ENCODE data around the gene TSPEAR.

The TSPEAR gene

GRCh38 chr21:44734026-44734745, 22.8 kb upstream of the TSPEAR start:
- H3K4me1 Mint-ChIP-seq (ENCODE audit: low read depth): no peaks in the 10 kb centered on the region
- H3K27ac Mint-ChIP-seq: no peak overlapping the region
- no peak overlapping the region for H3K4me3 Mint-ChIP-seq
- no peaks in the 10 kb centered on the region for H3K9me3 Mint-ChIP-seq
- no peaks in the 10 kb centered on the region for H3K36me3 Mint-ChIP-seq (ENCODE audit: low read depth)
- H3K27me3 Mint-ChIP-seq (ENCODE audit: low read depth): peaks cover 5% of the 10 kb centered on the region
- no peak for DNase-seq (ENCODE audit: low spot score)

- no peak for DNase-seq (ENCODE audit: low spot score)
- H3K4me1 Mint-ChIP-seq (ENCODE audit: low read depth): no peaks in the 10 kb centered on the region
- H3K4me3 Mint-ChIP-seq: no peak overlapping the region
- H3K27me3 Mint-ChIP-seq (ENCODE audit: low read depth): peaks cover 4% of the 10 kb centered on the region
- H3K27ac Mint-ChIP-seq: no peak overlapping the region
- H3K9me3 Mint-ChIP-seq: no peaks in the 10 kb centered on the region
- H3K36me3 Mint-ChIP-seq (ENCODE audit: low read depth): no peaks in the 10 kb centered on the region
Observed at GRCh38 chr21:44732956-44733355, 21.6 kb upstream of the TSPEAR start.

- Mint-ChIP-seq H3K36me3 (ENCODE audit: low read depth) (no peaks in the 10 kb centered on the region), H3K4me1 (ENCODE audit: low read depth) (no peaks in the 10 kb centered on the region), H3K4me3 (no peak overlapping the region), H3K27ac (no peak overlapping the region), H3K9me3 (no peaks in the 10 kb centered on the region), H3K27me3 (ENCODE audit: low read depth) (peaks cover 2% of the 10 kb centered on the region)
- no peak for DNase-seq (ENCODE audit: low spot score)
Observed at GRCh38 chr21:44732263-44732662, 20.9 kb upstream of the TSPEAR start.

GRCh38 chr21:44730951-44731579, 19.7 kb upstream of the TSPEAR start:
- H3K4me3 Mint-ChIP-seq: no peak overlapping the region
- H3K9me3 Mint-ChIP-seq: no peaks in the 10 kb centered on the region
- no peaks in the 10 kb centered on the region for H3K4me1 Mint-ChIP-seq (ENCODE audit: low read depth)
- H3K27ac Mint-ChIP-seq: no peak overlapping the region
- H3K27me3 Mint-ChIP-seq (ENCODE audit: low read depth): peaks cover 2% of the 10 kb centered on the region
- DNase-seq (ENCODE audit: low spot score): no peak
- H3K36me3 Mint-ChIP-seq (ENCODE audit: low read depth): no peaks in the 10 kb centered on the region

GRCh38 chr21:44730028-44730395, 18.6 kb upstream of the TSPEAR start:
- DNase-seq (ENCODE audit: low spot score): no peak
- H3K27me3 Mint-ChIP-seq (ENCODE audit: low read depth): peaks cover 8% of the 10 kb centered on the region
- no peaks in the 10 kb centered on the region for H3K9me3 Mint-ChIP-seq
- H3K36me3 Mint-ChIP-seq (ENCODE audit: low read depth): no peaks in the 10 kb centered on the region
- no peaks in the 10 kb centered on the region for H3K4me1 Mint-ChIP-seq (ENCODE audit: low read depth)
- no peak overlapping the region for H3K27ac Mint-ChIP-seq
- no peak overlapping the region for H3K4me3 Mint-ChIP-seq

- no peaks in the 10 kb centered on the region for H3K9me3 Mint-ChIP-seq
- H3K4me1 Mint-ChIP-seq (ENCODE audit: low read depth): no peaks in the 10 kb centered on the region
- H3K4me3 Mint-ChIP-seq: no peak overlapping the region
- H3K36me3 Mint-ChIP-seq (ENCODE audit: low read depth): no peaks in the 10 kb centered on the region
- peaks cover 12% of the 10 kb centered on the region for H3K27me3 Mint-ChIP-seq (ENCODE audit: low read depth)
- DNase-seq (ENCODE audit: low spot score): no peak
- no peak overlapping the region for H3K27ac Mint-ChIP-seq
Observed at GRCh38 chr21:44729336-44730027, 18.1 kb upstream of the TSPEAR start.

GRCh38 chr21:44728716-44729115, 17.3 kb upstream of the TSPEAR start:
- H3K4me1 Mint-ChIP-seq (ENCODE audit: low read depth): no peaks in the 10 kb centered on the region
- no peaks in the 10 kb centered on the region for H3K36me3 Mint-ChIP-seq (ENCODE audit: low read depth)
- no peak overlapping the region for H3K4me3 Mint-ChIP-seq
- no peak overlapping the region for H3K27ac Mint-ChIP-seq
- DNase-seq (ENCODE audit: low spot score): no peak
- no peaks in the 10 kb centered on the region for H3K9me3 Mint-ChIP-seq
- H3K27me3 Mint-ChIP-seq (ENCODE audit: low read depth): peaks cover 17% of the 10 kb centered on the region

- peaks cover 24% of the 10 kb centered on the region for H3K27me3 Mint-ChIP-seq (ENCODE audit: low read depth)
- no peak for DNase-seq (ENCODE audit: low spot score)
- H3K27ac Mint-ChIP-seq: no peak overlapping the region
- no peak overlapping the region for H3K4me3 Mint-ChIP-seq
- H3K4me1 Mint-ChIP-seq (ENCODE audit: low read depth): no peaks in the 10 kb centered on the region
- no peaks in the 10 kb centered on the region for H3K9me3 Mint-ChIP-seq
- no peaks in the 10 kb centered on the region for H3K36me3 Mint-ChIP-seq (ENCODE audit: low read depth)
Observed at GRCh38 chr21:44727757-44728156, 16.4 kb upstream of the TSPEAR start.

- Mint-ChIP-seq H3K36me3 (ENCODE audit: low read depth) (no peaks in the 10 kb centered on the region), H3K27me3 (ENCODE audit: low read depth) (peaks cover 28% of the 10 kb centered on the region), H3K4me1 (ENCODE audit: low read depth) (no peaks in the 10 kb centered on the region), H3K4me3 (no peak overlapping the region), H3K9me3 (no peaks in the 10 kb centered on the region), H3K27ac (no peak overlapping the region)
- no peak for DNase-seq (ENCODE audit: low spot score)
Observed at GRCh38 chr21:44727321-44727720, 15.9 kb upstream of the TSPEAR start.

GRCh38 chr21:44726826-44727225, 15.5 kb upstream of the TSPEAR start:
- H3K4me1 Mint-ChIP-seq (ENCODE audit: low read depth): no peaks in the 10 kb centered on the region
- no peaks in the 10 kb centered on the region for H3K9me3 Mint-ChIP-seq
- no peak overlapping the region for H3K27ac Mint-ChIP-seq
- H3K4me3 Mint-ChIP-seq: no peak overlapping the region
- DNase-seq (ENCODE audit: low spot score): no peak
- H3K36me3 Mint-ChIP-seq (ENCODE audit: low read depth): no peaks in the 10 kb centered on the region
- peaks cover 30% of the 10 kb centered on the region for H3K27me3 Mint-ChIP-seq (ENCODE audit: low read depth)

GRCh38 chr21:44724926-44725325, 13.6 kb upstream of the TSPEAR start:
- Mint-ChIP-seq H3K27ac (no peak overlapping the region), H3K4me1 (ENCODE audit: low read depth) (no peaks in the 10 kb centered on the region), H3K27me3 (ENCODE audit: low read depth) (peaks cover 46% of the 10 kb centered on the region), H3K9me3 (no peaks in the 10 kb centered on the region), H3K4me3 (no peak overlapping the region), H3K36me3 (ENCODE audit: low read depth) (no peaks in the 10 kb centered on the region)
- DNase-seq (ENCODE audit: low spot score): no peak

GRCh38 chr21:44724196-44724595, 12.8 kb upstream of the TSPEAR start:
- no peaks in the 10 kb centered on the region for H3K4me1 Mint-ChIP-seq (ENCODE audit: low read depth)
- H3K9me3 Mint-ChIP-seq: no peaks in the 10 kb centered on the region
- H3K27me3 Mint-ChIP-seq (ENCODE audit: low read depth): peaks cover 52% of the 10 kb centered on the region
- DNase-seq (ENCODE audit: low spot score): no peak
- H3K36me3 Mint-ChIP-seq (ENCODE audit: low read depth): no peaks in the 10 kb centered on the region
- no peak overlapping the region for H3K4me3 Mint-ChIP-seq
- no peak overlapping the region for H3K27ac Mint-ChIP-seq

GRCh38 chr21:44723177-44724131, 12.1 kb upstream of the TSPEAR start:
- no peak overlapping the region for H3K27ac Mint-ChIP-seq
- no peaks in the 10 kb centered on the region for H3K36me3 Mint-ChIP-seq (ENCODE audit: low read depth)
- DNase-seq (ENCODE audit: low spot score): no peak
- H3K27me3 Mint-ChIP-seq (ENCODE audit: low read depth): peaks cover 60% of the 10 kb centered on the region
- H3K4me1 Mint-ChIP-seq (ENCODE audit: low read depth): no peaks in the 10 kb centered on the region
- H3K4me3 Mint-ChIP-seq: no peak overlapping the region
- H3K9me3 Mint-ChIP-seq: no peaks in the 10 kb centered on the region

GRCh38 chr21:44722731-44723130, 11.4 kb upstream of the TSPEAR start:
- H3K27me3 Mint-ChIP-seq (ENCODE audit: low read depth): peaks cover 67% of the 10 kb centered on the region
- H3K9me3 Mint-ChIP-seq: no peaks in the 10 kb centered on the region
- no peaks in the 10 kb centered on the region for H3K4me1 Mint-ChIP-seq (ENCODE audit: low read depth)
- H3K36me3 Mint-ChIP-seq (ENCODE audit: low read depth): no peaks in the 10 kb centered on the region
- H3K4me3 Mint-ChIP-seq: no peak overlapping the region
- no peak overlapping the region for H3K27ac Mint-ChIP-seq
- DNase-seq (ENCODE audit: low spot score): no peak

Measured in T-helper 2 cell treated with Interferon-gamma antibody and Interleukin-4, amounts not matched to agents 5 μg/mL and 100 μg/mL, for 36 hours (primary cell).